HG03565 (cell line): ENCODE data around the gene EPS8.
A peak's percentile ranks its signal among the peaks of the same experiment; 100 is the strongest.

Experiments
- ATAC-seq: cut with Tn5 transposase; IDR thresholded peaks from one replicate; pipeline ENCODE4 v1.9.1; 2021; ENCODE audit warnings: mild to moderate bottlenecking, moderate library complexity; ENCODE audit not compliant: unreplicated experiment

EPS8 gene

GRCh38 chr12:15720295-15720694 lies 68.9 kb downstream of the EPS8 start:
- ATAC-seq: no peak

GRCh38 chr12:15719230-15719629 lies 70.0 kb downstream of the EPS8 start:
- ATAC-seq: no peak

GRCh38 chr12:15717940-15718567 lies 71.1 kb downstream of the EPS8 start:
- ATAC-seq: no peak

GRCh38 chr12:15716581-15716980 lies 72.6 kb downstream of the EPS8 start:
- ATAC-seq: no peak

- ATAC-seq: no peak
Measured at GRCh38 chr12:15714256-15714655, 74.9 kb downstream of the EPS8 start.

GRCh38 chr12:15712823-15713660 lies 76.1 kb downstream of the EPS8 start:
- ATAC-seq: no peak

GRCh38 chr12:15712160-15712559 lies 77.0 kb downstream of the EPS8 start:
- ATAC-seq: no peak

GRCh38 chr12:15710860-15711510 lies 78.2 kb downstream of the EPS8 start:
- no peak for ATAC-seq

GRCh38 chr12:15709551-15709950 lies 79.6 kb downstream of the EPS8 start:
- ATAC-seq: no peak

GRCh38 chr12:15708396-15709076 lies 80.7 kb downstream of the EPS8 start:
- ATAC-seq: no peak

GRCh38 chr12:15707516-15708199 lies 81.5 kb downstream of the EPS8 start:
- ATAC-seq: no peak

- no peak for ATAC-seq
Measured at GRCh38 chr12:15706010-15706676, 83.0 kb downstream of the EPS8 start.

GRCh38 chr12:15705606-15706005 lies 83.6 kb downstream of the EPS8 start:
- ATAC-seq: no peak

- ATAC-seq: no peak
Measured at GRCh38 chr12:15702276-15702675, 86.9 kb downstream of the EPS8 start.

GRCh38 chr12:15701631-15702156 lies 87.5 kb downstream of the EPS8 start:
- no peak for ATAC-seq

GRCh38 chr12:15701206-15701605 lies 88.0 kb downstream of the EPS8 start:
- peak; percentile 36 for ATAC-seq

GRCh38 chr12:15700595-15700994 lies 88.6 kb downstream of the EPS8 start:
- ATAC-seq: peak; percentile 70

- ATAC-seq: no peak
Measured at GRCh38 chr12:15699886-15700285, 89.3 kb downstream of the EPS8 start.

GRCh38 chr12:15698377-15698871 lies 90.8 kb downstream of the EPS8 start:
- ATAC-seq: no peak

GRCh38 chr12:15697201-15697600 lies 92.0 kb downstream of the EPS8 start:
- ATAC-seq: no peak
